Ectodermal cell (in vitro differentiated cells): ENCODE data around the gene SLC1A2.

Experiments used
- H3K27ac ChIP-seq: 2 replicates; pipeline ENCODE4 v1.7.0; 2013; ENCODE audit warnings: mild to moderate bottlenecking, low read depth, low read length; ENCODE audit not compliant: insufficient read depth, poor library complexity, severe bottlenecking
- H3K27me3 ChIP-seq: 2 replicates; pipeline ENCODE4 v1.7.0; 2013; ENCODE audit warnings: mild to moderate bottlenecking, low read length; ENCODE audit not compliant: insufficient read depth, control insufficient read depth, poor library complexity, severe bottlenecking
- H3K36me3 ChIP-seq: one replicate; pipeline ENCODE4 v1.7.0; 2013; ENCODE audit warnings: low read length; ENCODE audit not compliant: control insufficient read depth, insufficient read depth
- H3K4me1 ChIP-seq: one replicate; pipeline ENCODE4 v1.7.0; 2013; ENCODE audit warnings: low read length; ENCODE audit not compliant: control insufficient read depth, insufficient read depth
- H3K4me3 ChIP-seq: 2 replicates; pipeline ENCODE4 v1.7.0; 2013; ENCODE audit warnings: low read depth, low read length, control low read depth; ENCODE audit not compliant: insufficient read depth
- H3K9me3 ChIP-seq: 2 replicates; pipeline ENCODE4 v1.7.0; 2013; ENCODE audit warnings: mild to moderate bottlenecking, low read length, moderate library complexity; ENCODE audit not compliant: control insufficient read depth
- WGBS, 2 experiments: methylation state at CpG; one replicate each; pipeline ENCODE4 v1.1.7; 2013; ENCODE audit warnings: missing lambda C conversion rate in 2 of 2; 5-methylcytosine and 5-hydroxymethylcytosine counted together

Gene SLC1A2

GRCh38 chr11:35327829-35328228 lies 91.5 kb downstream of the SLC1A2 start:
- Histone ChIP-seq H3K27ac (no peak overlapping the region), H3K36me3 (no peaks in the 10 kb centered on the region), H3K4me1 (no peaks in the 10 kb centered on the region), H3K4me3 (no peak overlapping the region), H3K27me3 (no peaks in the 10 kb centered on the region), H3K9me3 (no peaks in the 10 kb centered on the region)
- WGBS, 2 experiments: 71 to 89% methylated on average over 1 of the region's 1 CpG

- H3K9me3 ChIP-seq: no peaks in the 10 kb centered on the region
- 92 to 94% methylated on average over 3 of the region's 3 CpGs for WGBS, 2 experiments
Observed at GRCh38 chr11:35326266-35326879, 93.0 kb downstream of the SLC1A2 start.

GRCh38 chr11:35324981-35325380 lies 94.4 kb downstream of the SLC1A2 start:
- Histone ChIP-seq H3K4me3 (no peak overlapping the region), H3K9me3 (no peaks in the 10 kb centered on the region), H3K27me3 (no peaks in the 10 kb centered on the region), H3K36me3 (no peaks in the 10 kb centered on the region), H3K4me1 (no peaks in the 10 kb centered on the region), H3K27ac (no peak overlapping the region)
- WGBS, 2 experiments: 87 to 94% methylated on average over 3 of the region's 3 CpGs

More at GRCh38 chr11:35326266-35326879, 93.0 kb downstream of the SLC1A2 start:
- Histone ChIP-seq H3K4me1 (no peaks in the 10 kb centered on the region), H3K27me3 (no peaks in the 10 kb centered on the region), H3K4me3 (no peak overlapping the region), H3K27ac (no peak overlapping the region), H3K36me3 (no peaks in the 10 kb centered on the region)

- no peak overlapping the region for H3K4me3 ChIP-seq
- no peaks in the 10 kb centered on the region for H3K4me1 ChIP-seq
- no peak overlapping the region for H3K27ac ChIP-seq
- no peaks in the 10 kb centered on the region for H3K9me3 ChIP-seq
- H3K36me3 ChIP-seq: no peaks in the 10 kb centered on the region
- H3K27me3 ChIP-seq: no peaks in the 10 kb centered on the region
Observed at GRCh38 chr11:35324183-35324886, 95.0 kb downstream of the SLC1A2 start.

GRCh38 chr11:35323076-35323868 lies 96.1 kb downstream of the SLC1A2 start:
- H3K27ac ChIP-seq: no peak overlapping the region
- H3K4me1 ChIP-seq: no peaks in the 10 kb centered on the region
- H3K27me3 ChIP-seq: no peaks in the 10 kb centered on the region
- no peak overlapping the region for H3K4me3 ChIP-seq
- H3K36me3 ChIP-seq: no peaks in the 10 kb centered on the region
- 92 to 93% methylated on average over 9 of the region's 9 CpGs for WGBS, 2 experiments
- H3K9me3 ChIP-seq: no peaks in the 10 kb centered on the region

- no peak overlapping the region for H3K4me3 ChIP-seq
- WGBS, 2 experiments: 87 to 95% methylated on average over 3 of the region's 3 CpGs
- no peak overlapping the region for H3K27ac ChIP-seq
- H3K27me3 ChIP-seq: no peaks in the 10 kb centered on the region
- no peaks in the 10 kb centered on the region for H3K36me3 ChIP-seq
- H3K9me3 ChIP-seq: no peaks in the 10 kb centered on the region
- H3K4me1 ChIP-seq: no peaks in the 10 kb centered on the region
Observed at GRCh38 chr11:35322318-35322979, 96.9 kb downstream of the SLC1A2 start.

GRCh38 chr11:35321532-35322317 lies 97.6 kb downstream of the SLC1A2 start:
- H3K4me1 ChIP-seq: no peaks in the 10 kb centered on the region
- WGBS, 2 experiments: 79 to 83% methylated on average over 11 of the region's 11 CpGs

GRCh38 chr11:35321111-35321510 lies 98.2 kb downstream of the SLC1A2 start:
- no peaks in the 10 kb centered on the region for H3K27me3 ChIP-seq
- no peaks in the 10 kb centered on the region for H3K9me3 ChIP-seq
- WGBS, 2 experiments: 89 to 91% methylated on average over 2 of the region's 2 CpGs
- no peaks in the 10 kb centered on the region for H3K4me1 ChIP-seq
- no peak overlapping the region for H3K27ac ChIP-seq
- no peak overlapping the region for H3K4me3 ChIP-seq
- no peaks in the 10 kb centered on the region for H3K36me3 ChIP-seq

More at GRCh38 chr11:35321532-35322317, 97.6 kb downstream of the SLC1A2 start:
- no peak overlapping the region for H3K4me3 ChIP-seq
- no peaks in the 10 kb centered on the region for H3K9me3 ChIP-seq
- H3K36me3 ChIP-seq: no peaks in the 10 kb centered on the region
- H3K27ac ChIP-seq: no peak overlapping the region
- H3K27me3 ChIP-seq: no peaks in the 10 kb centered on the region

- Histone ChIP-seq H3K4me3 (no peak overlapping the region), H3K4me1 (no peaks in the 10 kb centered on the region), H3K27ac (no peak overlapping the region), H3K9me3 (no peaks in the 10 kb centered on the region), H3K36me3 (no peaks in the 10 kb centered on the region), H3K27me3 (no peaks in the 10 kb centered on the region)
- WGBS, 2 experiments: 93% methylated on average over 4 to 5 of the region's 5 CpGs
Observed at GRCh38 chr11:35318977-35319925, 100.1 kb downstream of the SLC1A2 start.
